Urinary bladder (tissue), 4 donors: ENCODE measurements around the gene AK2. TPM values are rescaled to one million over a fixed set of nuclear protein-coding genes. Genes with fewer than 3 reads are reported as not detected.
A peak's percentile ranks its signal among the peaks of the same experiment; 100 is the strongest.
"Not testable (repeated sequence)": the region's sequence is repeated elsewhere in the genome, so short reads cannot be mapped to it uniquely, and the experiment has no call there.

ENCODE experiments used
- DNase-seq: peaks from one replicate; pipeline ENCODE4 v3.0.0-alpha.2; 2015; ENCODE audit errors: extremely low spot score
- H3K27ac ChIP-seq: one replicate; pipeline ENCODE4 v1.5.1; 2013; ENCODE audit warnings: low read depth, mild to moderate bottlenecking, moderate library complexity
- H3K36me3 ChIP-seq: one replicate; pipeline ENCODE4 v1.6.1; 2013; ENCODE audit warnings: mild to moderate bottlenecking, moderate library complexity; ENCODE audit not compliant: insufficient read depth
- H3K4me1 ChIP-seq: one replicate; pipeline ENCODE4 v1.6.1; 2013; ENCODE audit warnings: mild to moderate bottlenecking, moderate library complexity; ENCODE audit not compliant: insufficient read depth
- H3K4me3 ChIP-seq: one replicate; pipeline ENCODE4 v1.5.1; 2013; ENCODE audit warnings: low read depth, low read length
- WGBS: extraction: QIAGEN DNeasy Blood & Tissue Kit; methylation state at CpG from one replicate; pipeline ENCODE4 v1.1.7; 2013; 5-methylcytosine and 5-hydroxymethylcytosine counted together
- polyA plus RNA-seq: library from polyadenylated mRNA; stranded (reverse); fragments of 200-250 nt; gene quantifications from one replicate; pipeline ENCODE4 v1.2.3, GENCODE V29; 2013
- total RNA-seq: library from RNA; depleted of rRNA; stranded (reverse); fragments of >200 nt; gene quantifications from one replicate; pipeline ENCODE4 v1.2.3, GENCODE V29; 2014
- donor health status: healthy with polysubstance abuse.
- donor health status: healthy.

AK2 gene
- 79.1 TPM for total RNA-seq
- 83.1 TPM for polyA plus RNA-seq

DNA sequence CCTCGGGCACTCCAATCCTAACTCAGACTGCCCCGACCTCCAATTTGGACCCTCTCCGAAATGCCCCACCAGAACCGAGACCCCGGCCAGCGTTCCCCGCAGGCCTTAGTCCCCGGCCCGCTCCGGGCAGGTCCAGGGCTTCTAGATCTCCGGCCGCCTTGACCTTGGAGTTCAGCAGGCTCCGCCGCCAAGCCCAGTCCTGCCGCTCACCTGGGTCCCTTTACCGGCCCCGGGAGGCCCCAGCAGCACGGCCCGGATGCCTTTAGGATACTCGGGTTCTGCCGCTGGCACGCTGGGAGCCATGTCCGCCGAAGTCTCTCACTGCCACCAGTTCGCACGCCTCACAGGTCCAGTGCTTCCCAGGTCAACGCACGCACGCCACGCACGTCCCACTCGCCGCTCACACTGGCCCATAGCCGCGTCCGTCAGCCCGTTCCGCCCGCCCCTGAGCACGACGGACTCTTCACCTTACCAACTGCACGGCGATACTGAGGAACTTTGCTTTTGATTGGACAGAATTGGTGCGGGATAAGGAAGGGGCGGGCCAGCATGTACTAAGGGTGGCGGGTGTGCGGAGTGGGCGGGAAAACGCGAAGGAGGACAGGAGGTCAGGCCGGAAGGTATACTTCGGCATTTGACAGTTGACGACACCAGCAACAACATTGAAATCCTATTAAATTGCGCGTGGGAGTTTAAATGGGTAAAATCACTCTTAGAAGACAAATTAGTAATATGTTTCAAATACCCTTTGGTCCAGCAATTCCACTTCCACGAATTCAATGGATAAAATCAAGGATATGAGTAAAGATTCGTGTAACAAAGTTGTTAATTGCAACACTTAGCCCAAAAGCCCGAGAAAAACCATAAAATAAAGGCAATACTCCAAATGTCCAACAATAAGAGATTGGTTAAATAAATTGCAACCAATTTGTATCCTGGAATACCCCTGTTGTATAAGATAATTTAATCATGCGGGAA, at the start of gene AK2:
Gene AK2, minus strand, starts transcription at position 358 of the 978 bp plus-strand sequence. Its CDS starts 55 bp downstream, at position 303.
- peak; percentile 95 for DNase-seq
- WGBS = 6% methylated on average over 59 of the region's 59 CpGs
- no peaks in the 10 kb centered on the region for H3K4me1 ChIP-seq
- peak within 1 kb of the TSS; percentile 67 for H3K4me3 ChIP-seq
- H3K36me3 ChIP-seq = no peaks in the 10 kb centered on the region
- peak within 1 kb of the TSS; percentile 66 for H3K27ac ChIP-seq

- no peak overlapping the region for H3K4me3 ChIP-seq
- WGBS = 33% methylated on average over 12 of the region's 12 CpGs
- DNase-seq = no peak
Observed at GRCh38 chr1:33086384-33086850, 49.7 kb upstream of the AK2 start.

DNA sequence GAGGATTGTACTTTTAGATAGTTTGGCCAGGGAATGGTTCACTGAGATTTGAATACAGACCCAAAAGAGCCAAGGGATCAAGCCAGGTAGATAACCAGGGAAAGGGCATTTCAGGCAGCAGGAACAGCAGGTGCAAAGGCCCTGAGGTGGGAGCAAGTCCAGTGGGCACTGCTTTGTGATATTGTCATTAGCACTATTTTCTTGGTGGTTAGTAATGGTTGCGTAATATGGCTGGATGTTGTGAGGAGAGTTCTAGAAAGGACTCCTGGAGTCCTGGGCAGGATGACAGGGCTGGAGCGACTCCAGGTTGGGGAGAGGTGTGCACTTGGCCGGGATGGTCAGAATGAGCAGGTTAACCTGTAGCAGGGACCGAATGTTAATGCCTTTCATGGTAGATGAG, 48.6 kb upstream of the AK2 start:
- Histone ChIP-seq H3K4me1 (no peaks in the 10 kb centered on the region), H3K4me3 (no peak overlapping the region), H3K27ac (no peak overlapping the region), H3K36me3 (no peaks in the 10 kb centered on the region)
- WGBS = 86% methylated on average over 4 of the region's 4 CpGs
- no peak for DNase-seq

More at GRCh38 chr1:33086384-33086850, 49.7 kb upstream of the AK2 start:
- Histone ChIP-seq H3K36me3 (no peaks in the 10 kb centered on the region), H3K4me1 (no peaks in the 10 kb centered on the region), H3K27ac (no peak overlapping the region)

DNA sequence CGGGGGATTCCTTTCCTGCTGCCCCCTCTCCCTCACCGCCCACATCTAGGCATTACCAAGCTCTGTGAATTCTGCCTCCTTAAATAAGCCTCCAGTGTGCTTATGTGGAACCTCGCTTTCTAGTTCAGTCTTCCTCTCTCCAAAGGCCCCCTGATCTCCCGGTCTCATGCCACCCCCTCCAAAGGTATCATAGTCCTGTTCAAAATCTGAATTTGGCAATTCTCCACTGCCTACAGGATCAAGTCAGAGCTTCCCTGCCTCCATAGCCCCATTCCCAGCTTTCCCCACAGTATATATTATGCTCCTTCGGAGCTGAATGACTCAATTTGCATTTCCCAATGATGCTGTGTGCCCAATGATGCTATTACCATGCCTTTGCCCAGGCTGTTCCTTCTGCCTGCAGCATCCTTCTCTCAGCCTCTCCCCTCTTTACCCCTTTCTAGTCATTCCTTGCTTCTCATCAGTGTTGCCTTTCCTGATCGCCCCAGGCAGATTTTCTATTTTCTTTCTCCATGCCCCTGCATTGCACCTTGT, 46.0 kb upstream of the AK2 start:
- H3K27ac ChIP-seq = no peak overlapping the region
- no peak for DNase-seq
- no peaks in the 10 kb centered on the region for H3K4me1 ChIP-seq
- no peak overlapping the region for H3K4me3 ChIP-seq
- no peaks in the 10 kb centered on the region for H3K36me3 ChIP-seq
- 77% methylated on average over 6 of the region's 6 CpGs for WGBS

DNA sequence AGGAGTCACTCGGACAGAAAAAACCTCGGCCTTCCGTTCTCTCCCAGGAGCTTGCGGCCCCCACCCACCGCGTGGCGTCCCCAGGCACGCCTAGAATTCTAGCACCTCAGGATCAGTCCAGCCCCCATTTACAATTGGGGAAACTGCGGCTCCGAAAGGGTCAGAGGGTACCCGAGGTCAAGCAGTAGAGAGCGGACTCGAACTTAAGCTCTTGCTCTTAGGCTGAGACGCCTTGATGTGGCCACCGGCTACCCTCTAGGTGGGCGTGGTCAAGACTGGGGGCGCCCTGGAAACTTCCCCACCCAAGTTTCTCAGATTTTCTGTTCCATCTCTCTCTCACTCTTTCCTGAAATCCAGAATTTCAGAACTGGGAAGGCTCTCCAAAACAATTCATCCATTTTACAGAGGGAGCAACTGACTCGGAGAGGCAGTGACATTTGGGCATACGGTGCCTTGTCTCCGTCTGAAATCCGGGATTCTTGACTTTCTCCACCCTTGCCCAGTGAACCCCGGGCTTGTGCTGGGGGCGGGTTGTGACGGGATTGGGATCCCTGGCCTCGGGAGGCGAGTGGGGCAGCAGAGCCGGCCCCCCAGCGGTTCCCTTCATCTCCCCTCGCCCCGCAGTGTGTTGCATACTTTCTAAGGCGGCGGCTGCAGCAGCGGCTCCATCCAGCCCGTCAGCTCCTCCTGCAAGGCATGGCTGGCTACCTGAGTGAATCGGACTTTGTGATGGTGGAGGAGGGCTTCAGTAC, 45.0 kb upstream of the AK2 start:
- peak overlapping the region; percentile 57 for H3K4me3 ChIP-seq
- H3K4me1 ChIP-seq = no peaks in the 10 kb centered on the region
- 5% methylated on average over 35 of the region's 35 CpGs for WGBS
- no peak overlapping the region for H3K27ac ChIP-seq
- H3K36me3 ChIP-seq = no peaks in the 10 kb centered on the region
- DNase-seq = no peak

- DNase-seq = peak; percentile 87
- Histone ChIP-seq H3K4me1 (no peaks in the 10 kb centered on the region), H3K4me3 (peak within 1 kb of the TSS; percentile 57), H3K36me3 (no peaks in the 10 kb centered on the region), H3K27ac (no peak within 1 kb of the TSS)
- WGBS = under 1% methylated on average over 52 of the region's 52 CpGs
Observed at GRCh38 chr1:33080885-33081553, 44.3 kb upstream of the AK2 start, which contains the start of gene AZIN2. AZIN2 (plus strand) TSS chr1:33081153; CDS start chr1:33082250, 1,097 bp downstream.

- 51% methylated on average over 6 of the region's 6 CpGs for WGBS
- H3K4me1 ChIP-seq = no peaks in the 10 kb centered on the region
- peak overlapping the region; percentile 57 for H3K4me3 ChIP-seq
- no peak for DNase-seq
- no peaks in the 10 kb centered on the region for H3K36me3 ChIP-seq
- no peak overlapping the region for H3K27ac ChIP-seq
Observed at GRCh38 chr1:33080373-33080772, 43.7 kb upstream of the AK2 start.

DNA sequence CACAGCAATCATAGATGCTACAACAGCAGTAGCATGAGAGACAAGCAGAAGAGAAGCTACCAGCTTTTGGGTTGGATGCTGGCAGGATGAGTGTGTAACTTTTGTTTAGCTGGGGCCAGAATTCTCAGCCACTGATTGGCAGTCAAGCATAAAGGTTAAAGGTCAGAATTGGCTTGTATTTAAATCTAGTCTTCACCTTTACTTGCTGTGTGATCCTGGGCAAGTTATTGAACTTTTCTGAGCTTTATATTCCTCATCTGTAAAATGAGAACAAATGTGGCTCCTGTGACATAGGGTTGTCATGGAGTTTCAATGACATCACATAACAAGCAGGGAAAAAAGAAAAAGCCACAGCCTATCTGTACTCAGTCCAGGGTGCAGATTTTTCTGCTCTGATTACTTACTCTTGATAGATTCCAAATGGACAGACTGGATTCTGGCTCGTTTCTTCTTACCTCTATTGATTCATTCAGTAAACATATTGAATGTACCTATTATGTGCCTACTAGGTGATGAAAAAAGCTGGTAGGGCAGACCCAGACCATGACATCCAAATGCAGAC, 41.4 kb upstream of the AK2 start:
- Histone ChIP-seq H3K4me3 (no peak overlapping the region), H3K36me3 (no peaks in the 10 kb centered on the region), H3K27ac (no peak overlapping the region), H3K4me1 (no peaks in the 10 kb centered on the region)
- no peak for DNase-seq
- WGBS = 46% methylated on average over 1 of the region's 1 CpG

GRCh38 chr1:33074193-33074945, 37.7 kb upstream of the AK2 start:
- DNase-seq = no peak
- no peak overlapping the region for H3K4me3 ChIP-seq
- 69% methylated on average over 4 of the region's 4 CpGs for WGBS
- no peaks in the 10 kb centered on the region for H3K36me3 ChIP-seq
- no peak overlapping the region for H3K27ac ChIP-seq
- H3K4me1 ChIP-seq = no peaks in the 10 kb centered on the region

DNA sequence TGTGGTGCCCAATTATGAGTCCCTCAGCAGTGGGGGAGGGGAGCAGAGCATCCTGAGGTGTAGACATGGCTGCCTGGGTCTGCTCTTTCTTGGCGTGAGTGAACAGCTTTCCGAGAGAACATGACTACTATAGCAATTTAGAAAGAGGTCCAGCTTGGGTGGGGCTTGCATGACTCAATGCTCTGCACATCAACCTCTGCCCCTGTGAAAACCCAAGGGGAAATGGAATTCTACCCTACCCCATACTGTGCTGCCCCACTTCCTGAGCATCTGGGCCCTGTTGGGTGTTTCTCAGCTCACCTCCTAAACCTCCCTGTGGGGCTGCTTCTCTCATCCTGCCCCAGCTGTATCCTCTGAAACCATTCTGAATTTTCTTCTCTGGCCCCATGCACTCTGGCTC, 36.0 kb upstream of the AK2 start:
- H3K27ac ChIP-seq = no peak overlapping the region
- no peaks in the 10 kb centered on the region for H3K36me3 ChIP-seq
- H3K4me3 ChIP-seq = no peak overlapping the region
- H3K4me1 ChIP-seq = no peaks in the 10 kb centered on the region
- 65% methylated on average over 2 of the region's 2 CpGs for WGBS
- DNase-seq = no peak

GRCh38 chr1:33070628-33071027, 33.9 kb upstream of the AK2 start:
- DNase-seq = no peak
- WGBS = 96% methylated on average over 1 of the region's 1 CpG
- no peak overlapping the region for H3K27ac ChIP-seq
- H3K4me1 ChIP-seq = no peaks in the 10 kb centered on the region
- H3K4me3 ChIP-seq = no peak overlapping the region
- H3K36me3 ChIP-seq = no peaks in the 10 kb centered on the region

- not testable (repeated sequence) for H3K4me3 ChIP-seq, DNase-seq, H3K4me1 ChIP-seq, H3K36me3 ChIP-seq, H3K27ac ChIP-seq
- 39% methylated on average over 2 of the region's 2 CpGs for WGBS
Observed at GRCh38 chr1:33068108-33068507, 31.4 kb upstream of the AK2 start.
